Esophagus (tissue), 2 donors: Measurements from ENCODE around the gene KCNK4. TPM values are rescaled to one million over a fixed set of nuclear protein-coding genes. Genes with fewer than 3 reads are reported as not detected.

Experiments
- H3K27ac ChIP-seq, 2 donors: one replicate each; pipeline ENCODE4 v1.5.1; 2013; ENCODE audit warnings: low read depth in 2 of 2, mild to moderate bottlenecking in 2 of 2, inconsistent platforms in 1 of 2, low read length in 1 of 2, moderate library complexity in 1 of 2
- H3K27me3 ChIP-seq, 2 donors: one replicate each; pipeline ENCODE4 v1.6.1; 2013; ENCODE audit warnings: low read length in 2 of 2, control low read depth in 1 of 2, mild to moderate bottlenecking in 1 of 2; ENCODE audit not compliant: insufficient read depth in 2 of 2, control insufficient read depth in 1 of 2
- H3K36me3 ChIP-seq, 2 donors: one replicate each; pipeline ENCODE4 v1.6.1; 2013; ENCODE audit warnings: low read length in 1 of 2; ENCODE audit not compliant: control insufficient read depth in 2 of 2, insufficient read depth in 2 of 2
- H3K4me1 ChIP-seq, 2 donors: one replicate each; pipeline ENCODE4 v1.6.1; 2013; ENCODE audit warnings: low read length in 1 of 2; ENCODE audit not compliant: control insufficient read depth in 2 of 2, insufficient read depth in 2 of 2
- H3K4me3 ChIP-seq, 2 donors: one replicate each; pipeline ENCODE4 v1.5.1; 2013; ENCODE audit warnings: low read length in 2 of 2, mild to moderate bottlenecking in 2 of 2, low read depth in 1 of 2, moderate library complexity in 1 of 2
- H3K9me3 ChIP-seq, 2 donors: one replicate each; pipeline ENCODE4 v1.6.1; 2013; ENCODE audit warnings: mild to moderate bottlenecking in 2 of 2, low read depth in 1 of 2, low read length in 1 of 2, moderate library complexity in 1 of 2; ENCODE audit not compliant: control insufficient read depth in 2 of 2, insufficient read depth in 1 of 2
- WGBS, 2 donors: extraction: QIAGEN DNeasy Blood & Tissue Kit; methylation state at CpG; one replicate each; pipeline ENCODE4 v1.1.7; 2013; 5-methylcytosine and 5-hydroxymethylcytosine counted together
- polyA plus RNA-seq, 2 donors: library from polyadenylated mRNA; stranded (reverse); fragments of 200-250 nt; gene quantifications; one replicate each; pipeline ENCODE4 v1.2.3, GENCODE V29; 2013
- donor health status: healthy with polysubstance abuse.
- donor health status: Bipolar disorder and iron deficiency.

Gene KCNK4
- polyA plus RNA-seq, 2 donors, result not detected

GRCh38 chr11:64334764-64335735, 43.9 kb downstream of the KCNK4 start:
- peaks cover 0 to 15% of the 10 kb centered on the region in 2 donors for H3K4me1 ChIP-seq
- no peaks in the 10 kb centered on the region for H3K9me3 ChIP-seq
- H3K4me3 ChIP-seq, result no peak overlapping the region
- WGBS, 2 donors, result 41 to 47% methylated on average over 13 of the region's 13 CpGs
- no peaks in the 10 kb centered on the region for H3K27me3 ChIP-seq
- no peaks in the 10 kb centered on the region for H3K36me3 ChIP-seq
- H3K27ac ChIP-seq, result peak overlapping the region; percentile 81 to 88

GRCh38 chr11:64337538-64338249, 46.6 kb downstream of the KCNK4 start:
- Histone ChIP-seq H3K4me3 (no peak overlapping the region), H3K27me3 (no peaks in the 10 kb centered on the region), H3K27ac (no peak overlapping the region), H3K9me3 (no peaks in the 10 kb centered on the region), H3K36me3 (no peaks in the 10 kb centered on the region), H3K4me1 (peaks cover 0 to 12% of the 10 kb centered on the region in 2 donors)
- WGBS, 2 donors, result 74 to 76% methylated on average over 8 of the region's 8 CpGs

GRCh38 chr11:64338716-64339115, 47.6 kb downstream of the KCNK4 start:
- peaks cover 5 to 18% of the 10 kb centered on the region in 2 donors for H3K4me1 ChIP-seq
- H3K4me3 ChIP-seq, result no peak overlapping the region
- H3K27me3 ChIP-seq, result no peaks in the 10 kb centered on the region
- H3K9me3 ChIP-seq, result no peaks in the 10 kb centered on the region
- H3K27ac ChIP-seq, result peak overlapping the region in 1 of 2 donors; percentile 23
- H3K36me3 ChIP-seq, result no peaks in the 10 kb centered on the region
- 67 to 90% methylated on average over 8 of the region's 8 CpGs for WGBS, 2 donors

- H3K27ac ChIP-seq, result peak overlapping the region in 1 of 2 donors; percentile 23
- H3K9me3 ChIP-seq, result no peaks in the 10 kb centered on the region
- no peak overlapping the region for H3K4me3 ChIP-seq
- 57 to 65% methylated on average over 4 of the region's 4 CpGs for WGBS, 2 donors
- H3K36me3 ChIP-seq, result no peaks in the 10 kb centered on the region
- peaks cover 5 to 18% of the 10 kb centered on the region in 2 donors for H3K4me1 ChIP-seq
- no peaks in the 10 kb centered on the region for H3K27me3 ChIP-seq
Observed at GRCh38 chr11:64339286-64339685, 48.2 kb downstream of the KCNK4 start.

GRCh38 chr11:64339754-64340408, 48.8 kb downstream of the KCNK4 start, which contains the start of gene CCDC88B:
Gene CCDC88B, plus strand, starts transcription at chr11:64340204. Its CDS starts 63 bp downstream, at chr11:64340267.
- peak within 1 kb of the TSS in 1 of 2 donors; percentile 27 for H3K4me3 ChIP-seq
- 59 to 69% methylated on average over 16 of the region's 16 CpGs for WGBS, 2 donors
- H3K27ac ChIP-seq, result peak within 1 kb of the TSS; percentile 10 to 23
- no peaks in the 10 kb centered on the region for H3K27me3 ChIP-seq
- no peaks in the 10 kb centered on the region for H3K36me3 ChIP-seq
- no peaks in the 10 kb centered on the region for H3K9me3 ChIP-seq
- H3K4me1 ChIP-seq, result peaks cover 5 to 18% of the 10 kb centered on the region in 2 donors

- Histone ChIP-seq H3K36me3 (no peaks in the 10 kb centered on the region), H3K27me3 (no peaks in the 10 kb centered on the region), H3K4me3 (peak overlapping the region in 1 of 2 donors; percentile 27), H3K4me1 (peaks cover 5 to 18% of the 10 kb centered on the region in 2 donors), H3K27ac (peak overlapping the region in 1 of 2 donors; percentile 10), H3K9me3 (no peaks in the 10 kb centered on the region)
- 44 to 58% methylated on average over 31 to 33 of the region's 33 CpGs for WGBS, 2 donors
Observed at GRCh38 chr11:64340671-64341335, 49.7 kb downstream of the KCNK4 start.

GRCh38 chr11:64341429-64341828, 50.3 kb downstream of the KCNK4 start:
- WGBS, 2 donors, result 88 to 90% methylated on average over 20 to 21 of the region's 21 CpGs
- Histone ChIP-seq H3K4me1 (peaks cover 5 to 18% of the 10 kb centered on the region in 2 donors), H3K9me3 (no peaks in the 10 kb centered on the region), H3K36me3 (no peaks in the 10 kb centered on the region), H3K27ac (no peak overlapping the region), H3K27me3 (no peaks in the 10 kb centered on the region), H3K4me3 (no peak overlapping the region)

GRCh38 chr11:64341851-64342791, 51.0 kb downstream of the KCNK4 start:
- WGBS, 2 donors, result 20 to 21% methylated on average over 50 to 55 of the region's 55 CpGs
- Histone ChIP-seq H3K9me3 (no peaks in the 10 kb centered on the region), H3K27me3 (no peaks in the 10 kb centered on the region), H3K4me3 (peak overlapping the region; percentile 18 to 42), H3K36me3 (no peaks in the 10 kb centered on the region), H3K4me1 (peaks cover 5 to 20% of the 10 kb centered on the region in 2 donors), H3K27ac (peak overlapping the region; percentile 85 to 86)
